GM19328 (cell line): ENCODE results near the gene CDK14.
A peak's percentile ranks its signal among the peaks of the same experiment; 100 is the strongest.
"Not testable (repeated sequence)": the region's sequence is repeated elsewhere in the genome, so short reads cannot be mapped to it uniquely, and the experiment has no call there.

ENCODE experiments used
- ATAC-seq: cut with Tn5 transposase; IDR thresholded peaks from one replicate; pipeline ENCODE4 v1.9.1; 2021; ENCODE audit warnings: mild to moderate bottlenecking, moderate library complexity; ENCODE audit not compliant: unreplicated experiment

The CDK14 gene

DNA sequence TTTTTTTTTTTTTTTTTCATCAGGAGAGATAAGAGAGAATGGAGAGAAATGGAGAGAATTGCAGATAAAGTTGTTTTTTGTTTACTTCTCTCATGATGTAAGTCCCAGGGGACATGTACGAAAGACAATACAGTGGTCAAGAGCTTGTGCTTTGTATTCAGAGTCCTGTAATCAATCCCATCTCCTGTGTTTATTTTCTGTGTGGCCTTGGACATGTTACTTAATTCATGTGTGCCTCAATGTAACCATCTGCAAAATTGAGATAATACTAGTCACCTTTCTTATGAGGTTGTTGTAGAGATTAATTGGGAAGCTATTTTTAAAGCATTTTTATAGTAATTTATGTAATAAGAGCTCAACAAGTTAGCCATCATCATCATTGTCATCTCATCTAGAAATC lies 117.5 kb downstream of the CDK14 start:
- ATAC-seq: no peak

DNA sequence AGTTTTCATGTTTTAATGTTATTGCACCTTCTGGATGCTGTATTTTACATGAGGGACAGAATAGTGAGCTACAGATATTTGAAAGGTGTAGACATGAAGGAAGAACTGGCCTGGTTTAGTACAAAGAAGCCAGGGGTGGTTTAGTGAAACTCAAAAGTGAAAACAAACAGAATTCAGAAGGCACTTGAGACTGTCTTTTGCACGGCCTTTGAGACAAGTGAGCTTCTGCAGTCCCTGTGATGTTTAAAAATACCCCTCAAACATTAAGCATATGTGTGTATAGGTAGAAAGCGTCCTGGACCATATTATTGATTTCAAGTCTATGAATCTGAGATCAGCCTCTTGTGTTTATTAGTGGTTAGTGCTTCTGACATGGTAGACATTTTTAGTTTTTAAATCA lies 118.9 kb downstream of the CDK14 start:
- no peak for ATAC-seq

DNA sequence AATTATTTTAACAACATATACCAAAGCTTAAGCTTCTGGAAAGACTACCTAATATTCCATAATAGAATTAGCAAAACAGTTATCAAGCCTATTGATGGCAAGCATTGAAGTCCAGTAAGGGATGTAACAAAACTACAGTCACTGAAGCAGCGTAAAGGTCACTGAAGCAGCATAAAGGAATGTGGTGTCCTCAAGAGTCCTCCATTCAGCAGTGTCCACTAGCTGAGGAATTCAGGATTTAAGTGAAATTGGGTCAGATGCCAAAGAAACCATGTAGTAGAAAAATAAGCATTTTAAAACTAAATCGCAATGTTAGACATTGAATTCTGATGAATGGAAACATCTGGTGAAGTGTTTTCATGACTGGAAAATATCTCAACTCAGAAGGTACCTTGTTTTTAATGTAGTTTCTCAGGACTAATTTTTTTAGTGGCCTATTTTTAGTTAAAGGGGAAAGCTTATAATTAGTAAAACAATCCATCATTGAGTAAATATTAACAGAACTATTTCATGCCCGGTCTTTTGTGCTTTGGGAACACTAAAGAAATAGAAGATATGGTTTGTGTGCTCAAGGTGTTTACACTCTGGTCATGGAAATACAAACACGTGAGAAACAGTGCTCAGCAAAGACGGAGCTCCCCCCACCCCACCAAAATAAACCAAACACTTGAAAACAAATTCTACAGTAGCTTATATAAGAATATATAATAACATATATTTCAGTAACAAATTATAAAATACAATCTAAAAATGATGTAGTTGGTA lies 121.4 kb downstream of the CDK14 start:
- no peak for ATAC-seq

DNA sequence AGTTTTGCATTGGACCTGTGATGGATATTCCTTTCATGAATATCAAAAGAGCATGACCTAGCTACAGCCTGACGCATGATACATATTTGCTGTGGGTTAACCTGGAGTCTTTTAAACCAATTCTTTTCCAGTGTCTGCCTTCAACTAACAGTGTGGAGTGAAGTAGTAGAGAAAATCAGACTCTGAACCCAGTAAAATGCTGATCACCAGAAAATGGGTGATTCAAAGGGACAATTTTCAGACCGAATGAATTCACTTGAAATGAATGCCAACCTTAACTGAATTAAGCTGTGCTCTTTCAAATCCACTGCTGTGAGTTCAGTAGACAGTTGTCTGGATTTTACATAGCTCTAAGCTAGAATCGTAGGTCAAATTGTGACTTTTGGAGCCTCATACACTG lies 123.0 kb downstream of the CDK14 start:
- ATAC-seq: no peak

DNA sequence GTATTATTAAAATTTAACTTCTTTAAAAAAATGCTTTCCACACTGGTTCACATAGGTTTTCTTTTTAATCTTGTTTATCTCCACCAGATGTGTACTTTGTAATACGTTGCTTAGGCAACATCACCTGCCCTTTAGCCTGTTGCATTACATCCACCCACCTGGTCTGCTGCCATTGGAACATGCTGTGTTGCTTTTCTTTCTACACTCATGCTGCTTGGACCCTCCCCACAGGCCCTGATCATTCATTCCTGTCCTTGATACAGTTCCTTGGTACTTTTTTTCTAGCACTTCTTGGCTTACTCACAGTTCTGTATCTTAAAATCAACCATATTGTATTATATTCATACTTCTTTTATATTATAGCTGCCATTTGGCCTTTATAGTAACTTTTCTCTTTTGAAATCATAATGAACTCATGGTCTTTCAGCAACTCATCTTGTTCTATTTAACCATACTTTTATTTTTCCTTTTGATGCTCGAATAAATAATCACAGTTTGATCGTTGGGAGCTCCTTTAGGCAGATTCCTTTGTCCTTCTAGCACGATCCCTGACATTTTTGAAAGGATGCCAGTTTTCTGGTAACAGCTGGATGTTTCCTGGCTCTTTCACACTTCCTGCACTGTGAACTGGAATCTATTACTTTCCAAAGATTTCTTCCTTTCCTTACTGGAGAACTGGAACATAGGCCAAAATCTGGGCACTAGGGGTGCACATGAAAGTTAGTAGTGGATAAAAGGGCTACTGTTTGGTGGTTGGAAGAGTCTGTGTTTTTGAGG lies 125.1 kb downstream of the CDK14 start:
- no peak for ATAC-seq

DNA sequence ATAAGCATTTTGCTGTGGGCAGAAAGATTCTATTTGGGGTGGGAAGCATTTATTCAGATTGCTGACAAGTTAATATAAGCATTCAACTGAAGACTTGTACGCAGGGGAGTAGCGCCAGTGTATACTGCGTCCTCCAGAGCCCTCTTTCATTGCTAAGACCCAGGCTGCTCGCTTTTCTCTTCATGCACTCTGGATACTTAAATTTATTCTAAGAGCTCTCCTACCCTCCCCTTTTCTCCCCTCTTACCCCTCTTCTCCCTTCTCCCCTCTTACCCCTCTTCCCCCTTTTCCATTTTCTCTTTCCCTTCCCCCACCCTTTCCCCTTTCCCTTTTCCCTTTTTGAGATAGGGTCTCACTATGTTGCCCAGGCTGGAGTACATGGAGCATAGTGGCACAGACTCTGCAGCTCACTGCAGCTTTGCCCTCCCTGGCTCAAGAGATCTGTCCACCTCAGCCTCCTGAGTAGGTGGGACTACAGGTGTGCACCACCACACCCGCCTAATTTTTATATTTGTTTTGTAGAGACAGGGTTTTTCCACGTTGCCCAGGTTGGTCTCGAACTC lies 125.8 kb downstream of the CDK14 start:
- ATAC-seq: no peak

DNA sequence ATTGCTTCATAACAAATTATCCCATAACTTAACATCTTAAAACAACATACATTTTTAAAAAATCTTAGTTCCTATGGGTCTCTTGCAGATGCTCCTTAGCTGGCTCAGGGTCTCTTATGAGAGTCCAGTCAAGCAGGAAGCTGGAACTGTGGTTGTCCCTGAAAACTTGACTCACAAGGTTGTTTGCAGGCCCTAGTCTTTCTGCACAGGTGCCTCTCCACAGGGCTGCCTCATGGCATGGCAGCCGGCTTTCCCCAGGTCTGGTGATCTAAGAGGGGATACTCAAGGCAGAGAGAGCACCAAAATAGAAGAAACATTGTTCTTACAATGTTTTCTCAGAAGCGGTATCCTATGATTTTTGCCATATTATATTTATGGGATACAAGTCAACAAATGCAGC lies 127.1 kb downstream of the CDK14 start:
- no peak for ATAC-seq

DNA sequence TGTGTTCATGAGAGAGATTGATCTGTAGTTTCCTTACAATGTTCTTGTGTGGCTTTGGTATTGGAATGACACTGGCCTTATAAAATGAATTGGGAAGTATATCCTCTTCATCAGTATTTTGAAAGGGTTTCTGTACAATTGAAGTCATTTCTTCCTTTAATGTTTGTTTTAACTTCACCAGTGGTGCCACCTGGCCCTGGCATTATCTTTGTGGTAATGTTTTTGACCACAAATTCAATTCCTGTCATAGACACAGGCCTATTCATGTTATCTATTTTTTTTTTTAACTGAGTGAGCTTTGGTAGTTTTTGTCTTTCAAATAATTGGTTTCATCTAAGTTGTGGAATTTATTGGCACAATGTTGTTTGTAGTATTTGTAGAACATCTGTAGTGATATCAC lies 127.7 kb downstream of the CDK14 start:
- no peak for ATAC-seq

DNA sequence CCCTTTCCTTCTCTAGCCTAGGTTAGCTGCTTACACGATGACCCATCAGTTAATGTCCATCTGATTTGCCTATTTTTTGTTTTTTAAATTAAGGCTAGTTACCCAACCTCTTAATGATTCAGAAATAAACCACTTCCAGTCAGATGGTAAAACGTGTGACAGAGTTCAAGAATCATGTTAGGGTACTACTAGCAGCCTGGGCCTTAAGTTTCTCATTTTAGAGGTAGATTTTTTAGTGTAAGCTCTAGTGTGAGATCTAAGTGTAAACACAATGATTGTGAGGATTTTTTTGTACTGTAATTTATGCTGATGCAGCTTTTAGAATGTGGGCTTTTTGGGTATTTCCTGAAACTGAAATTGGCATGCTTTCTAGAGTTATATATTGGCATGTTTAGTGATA lies 130.0 kb downstream of the CDK14 start:
- ATAC-seq: no peak

DNA sequence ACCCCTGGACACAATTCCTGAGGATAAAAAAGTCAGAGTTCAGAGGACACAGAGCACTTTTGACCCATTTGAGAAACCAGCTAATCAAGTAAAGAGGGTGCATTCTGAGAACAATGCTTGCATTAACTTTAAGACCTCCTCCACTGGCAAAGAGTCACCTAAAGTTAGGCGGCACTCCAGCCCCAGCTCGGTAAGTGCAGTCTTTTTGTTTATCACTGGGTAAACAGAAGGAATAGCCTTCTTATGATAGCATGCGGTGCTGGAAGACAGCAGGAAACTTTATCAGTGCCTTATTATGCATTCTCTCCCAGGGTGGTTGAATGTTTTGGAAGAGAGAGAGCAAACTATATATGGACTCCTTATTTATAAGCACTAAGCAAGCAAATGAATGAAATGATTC lies 130.5 kb downstream of the CDK14 start:
- no peak for ATAC-seq

DNA sequence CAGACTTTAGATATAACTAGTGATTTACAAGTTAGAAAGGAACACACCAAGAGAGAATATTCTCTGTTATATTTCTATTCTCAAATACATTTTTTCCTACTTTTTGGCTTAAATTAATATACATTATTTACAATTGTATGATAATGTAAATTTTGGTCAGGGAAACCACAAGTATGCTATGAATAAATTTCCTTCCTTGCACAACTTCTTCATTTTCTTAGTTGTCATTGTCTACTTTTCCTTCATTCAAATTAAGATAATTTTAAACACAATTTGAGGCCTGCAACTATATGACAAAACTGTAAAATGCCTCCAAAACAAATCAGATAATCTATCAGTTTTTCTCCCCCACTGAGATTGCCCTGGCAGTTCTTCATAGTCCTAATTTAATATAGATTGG lies 131.3 kb downstream of the CDK14 start:
- no peak for ATAC-seq

DNA sequence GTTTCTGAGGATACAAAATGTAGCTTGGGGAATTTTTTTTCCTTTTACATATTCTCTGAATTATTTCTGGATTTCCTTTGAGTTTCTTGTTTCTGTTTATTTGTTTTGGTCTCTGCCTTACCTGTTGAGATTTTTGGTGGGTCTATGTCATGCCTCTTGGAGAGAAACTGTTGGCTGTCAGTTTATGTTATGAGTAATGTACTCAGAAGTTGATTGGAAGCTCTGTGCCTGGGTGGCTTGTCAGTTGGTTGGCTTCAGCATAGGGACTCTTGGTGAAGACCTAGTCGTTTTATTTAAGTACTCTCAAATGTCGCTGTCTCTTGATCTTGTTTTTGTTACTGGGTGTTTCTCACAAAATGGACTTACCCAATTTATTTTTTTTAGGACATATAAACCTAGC lies 132.4 kb downstream of the CDK14 start:
- ATAC-seq: peak; percentile 74

DNA sequence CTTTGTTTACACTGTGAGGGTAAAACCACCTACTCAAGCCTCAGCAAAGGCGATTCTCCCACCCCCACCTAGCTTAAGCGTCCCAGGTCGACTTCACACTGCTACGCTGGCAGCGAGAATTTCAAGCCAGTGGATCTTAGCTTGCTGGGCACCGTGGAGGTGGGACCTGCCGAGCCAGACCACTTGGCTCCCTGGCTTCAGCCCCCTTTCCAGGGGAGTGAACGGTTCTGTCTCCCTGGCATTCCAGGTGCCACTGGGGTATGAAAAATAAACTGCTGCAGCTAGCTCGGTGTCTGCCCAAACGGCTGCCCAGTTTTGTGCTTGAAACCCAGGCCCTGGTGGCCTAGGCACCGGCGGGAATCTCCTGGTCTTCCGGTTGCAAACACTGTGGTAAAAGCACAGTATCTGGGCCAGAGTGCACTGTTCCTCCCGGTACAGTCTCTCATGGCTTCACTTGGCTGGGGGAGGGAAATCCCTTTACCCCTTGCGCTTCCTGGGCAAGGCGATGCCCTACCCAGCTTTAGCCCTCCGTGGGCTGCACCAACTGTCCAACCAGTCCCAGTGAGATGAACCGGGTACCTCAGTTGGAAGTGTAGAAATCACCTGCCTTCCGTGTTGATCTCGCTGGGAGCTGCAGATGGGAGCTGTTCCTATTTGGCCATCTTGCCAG lies 139.6 kb downstream of the CDK14 start:
- not testable (repeated sequence) for ATAC-seq

DNA sequence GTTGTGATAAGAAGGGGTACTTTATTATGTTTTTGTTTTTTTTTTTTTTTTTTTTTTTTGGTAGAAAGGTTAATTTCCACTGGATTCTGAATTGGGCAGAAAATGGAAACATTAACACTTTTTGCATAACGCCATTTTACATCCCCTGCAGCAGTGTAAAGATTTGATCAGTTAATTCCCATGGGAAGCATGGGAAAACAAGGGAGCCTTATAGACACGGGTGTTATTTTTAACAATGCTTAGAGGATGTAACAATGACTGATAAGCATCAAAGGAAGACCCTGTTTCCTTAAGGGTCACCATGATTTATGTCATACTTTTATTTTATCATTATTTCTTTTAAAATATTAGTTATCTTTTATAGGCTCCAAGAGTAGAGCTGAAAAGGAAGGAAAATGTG lies 140.2 kb downstream of the CDK14 start:
- ATAC-seq: no peak

DNA sequence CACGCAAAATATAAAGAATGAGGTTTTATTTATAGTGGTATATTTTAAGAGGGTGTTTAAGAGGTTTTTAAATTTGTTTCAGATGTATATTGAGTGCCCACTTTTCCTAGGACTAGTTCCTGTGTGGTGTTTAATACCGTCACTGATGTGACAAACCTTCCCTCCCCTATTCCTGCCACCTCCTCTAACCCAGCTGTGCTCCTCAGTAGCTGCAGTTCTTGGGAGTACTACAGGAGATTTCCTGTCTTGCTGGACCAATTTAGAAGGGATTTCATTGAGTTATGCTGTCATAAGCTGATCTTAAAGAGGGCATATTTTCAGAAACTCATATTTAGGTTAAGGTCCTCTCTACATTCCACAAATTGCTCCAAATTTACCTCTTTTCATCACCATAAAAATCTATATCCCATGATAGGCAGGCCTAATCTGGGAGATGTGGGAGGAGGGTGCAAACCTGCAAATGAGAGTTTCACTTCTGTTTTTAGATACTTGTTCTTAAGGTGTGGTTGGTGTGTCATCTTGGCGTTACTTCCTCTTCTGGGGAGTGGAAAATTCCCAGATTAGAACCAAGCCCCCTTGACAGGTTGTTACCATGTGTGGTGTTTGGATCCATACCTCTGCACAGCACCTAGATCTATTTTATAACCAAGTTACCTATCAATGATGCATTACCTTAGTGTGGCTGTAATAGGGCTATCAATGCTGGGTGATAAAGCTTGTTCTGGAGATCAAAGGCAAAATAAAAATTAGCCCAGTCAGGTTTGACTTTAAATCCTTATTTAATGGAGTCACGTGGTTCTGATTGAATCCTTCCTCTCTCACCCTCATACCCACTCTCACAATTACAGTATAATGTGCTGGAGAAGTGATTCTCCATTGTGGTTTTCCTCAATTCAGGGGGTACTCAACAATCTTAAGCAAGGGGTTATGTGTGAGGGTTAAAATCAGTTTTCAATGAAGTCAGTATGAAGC lies 141.1 kb downstream of the CDK14 start:
- ATAC-seq: peak; percentile 91

DNA sequence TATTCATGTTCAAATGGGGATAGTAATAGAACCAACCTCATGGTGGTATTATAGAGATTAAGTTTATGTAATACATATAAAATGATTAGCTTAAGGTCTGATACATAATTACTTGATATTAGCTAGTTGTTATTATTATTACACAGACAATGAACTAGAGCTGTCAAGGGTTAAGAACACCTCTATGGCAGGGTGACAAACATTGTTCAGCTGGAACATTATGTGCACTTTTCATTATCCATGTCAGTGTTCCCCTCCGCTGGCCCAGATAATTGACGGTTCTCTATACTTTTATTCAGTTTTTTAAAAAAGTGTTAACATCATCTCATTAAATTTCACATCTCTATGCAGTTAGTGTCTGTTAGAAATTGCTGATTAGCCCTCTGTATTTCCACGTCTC lies 142.1 kb downstream of the CDK14 start:
- ATAC-seq: no peak

DNA sequence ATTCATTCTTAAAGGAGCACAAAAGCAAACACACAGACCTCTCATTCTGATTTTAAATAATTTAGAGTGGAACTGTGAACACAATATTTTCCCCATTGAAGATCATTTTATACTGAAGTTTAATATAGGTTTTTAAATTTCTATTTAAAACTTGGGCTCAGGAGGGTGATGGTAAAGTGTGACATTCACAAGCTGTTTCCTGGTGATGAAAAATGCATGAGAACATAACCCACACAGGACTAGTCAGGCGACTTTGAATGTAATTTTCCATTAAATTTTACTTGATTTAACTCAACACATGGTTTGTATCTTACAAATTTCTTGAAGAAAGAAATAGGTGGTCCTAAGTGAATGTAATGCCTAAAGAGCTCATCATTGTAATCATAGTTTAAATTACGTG lies 143.6 kb downstream of the CDK14 start:
- no peak for ATAC-seq

DNA sequence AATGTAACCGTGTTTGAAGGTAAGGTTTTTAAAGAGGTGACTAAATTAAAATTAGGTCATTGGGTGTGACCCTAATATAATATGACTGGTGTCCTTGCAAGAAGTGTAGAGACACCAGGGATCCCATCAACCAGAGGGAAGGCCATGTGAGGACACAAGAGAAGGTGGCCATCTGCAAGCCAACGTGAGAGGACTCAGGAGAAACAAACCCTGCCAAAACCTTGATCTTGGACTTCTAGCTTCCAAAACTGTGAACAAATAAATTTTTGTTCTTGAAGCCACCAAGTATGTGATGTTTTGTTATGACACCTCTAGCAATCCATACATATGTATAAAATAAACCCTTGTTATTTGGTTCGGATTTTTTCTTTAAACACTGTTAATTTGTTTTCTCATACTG lies 144.3 kb downstream of the CDK14 start:
- ATAC-seq: no peak

DNA sequence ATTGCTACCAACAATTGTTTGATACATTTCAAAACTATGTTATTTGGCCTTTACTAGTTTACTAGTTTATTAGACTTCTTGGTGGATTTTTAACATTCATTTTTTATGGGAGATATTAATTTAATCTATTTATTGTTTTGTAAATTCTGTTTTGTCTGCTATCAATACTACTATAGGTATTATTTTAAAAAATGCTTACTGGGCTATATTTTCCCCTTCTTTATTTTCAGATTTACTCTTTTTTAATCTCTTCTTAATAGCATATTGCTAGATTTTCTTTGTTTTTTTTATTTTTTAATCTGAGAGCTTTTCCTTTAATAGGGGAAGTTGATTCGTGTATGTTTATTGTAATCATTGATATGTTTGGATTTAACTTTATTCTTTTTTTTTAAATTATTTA lies 147.5 kb downstream of the CDK14 start:
- ATAC-seq: no peak

DNA sequence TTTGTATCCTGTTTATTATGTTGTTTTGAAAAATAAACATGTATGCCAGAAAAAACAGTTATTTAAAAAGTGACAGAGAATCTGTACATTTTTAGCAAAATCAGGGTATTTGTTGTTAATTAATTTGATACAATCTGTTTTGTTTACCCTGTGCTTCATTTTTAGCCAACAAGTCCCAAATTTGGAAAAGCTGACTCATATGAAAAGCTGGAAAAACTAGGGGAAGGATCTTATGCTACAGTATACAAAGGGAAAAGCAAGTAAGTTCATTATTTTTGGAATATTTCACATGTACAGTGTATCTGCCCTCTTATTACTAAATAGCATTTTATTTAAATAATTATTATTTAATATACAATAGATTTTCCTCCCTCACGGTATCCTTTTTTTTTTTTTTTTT lies 151.4 kb downstream of the CDK14 start:
- no peak for ATAC-seq

DNA sequence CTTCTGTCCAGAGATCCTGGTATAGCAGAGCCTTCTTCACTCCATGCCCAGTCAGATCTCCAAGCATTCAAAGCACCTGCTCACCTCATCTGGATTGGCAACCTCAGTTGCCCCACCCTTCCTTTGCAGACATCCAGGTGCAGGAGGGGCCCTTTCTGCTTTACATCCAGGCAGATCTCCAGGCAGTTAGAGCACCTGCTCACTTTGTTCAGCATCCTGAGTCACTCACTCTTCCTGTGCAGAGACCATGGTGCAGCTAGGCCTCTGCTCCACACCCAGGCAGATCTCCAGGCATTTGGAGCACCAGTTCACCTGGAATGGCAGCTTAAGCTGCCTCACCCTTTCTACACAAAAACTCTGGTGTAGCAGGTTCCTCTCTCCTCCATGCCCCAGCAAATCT lies 153.1 kb downstream of the CDK14 start:
- no peak for ATAC-seq
